HEK293T (cell line): ENCODE data around the gene AOAH.

ENCODE experiments used
- ARNT ChIP-seq: fragments of 450-650 bp; IDR thresholded peaks from 2 replicates; pipeline ENCODE4 v1.6.1; 2017; ENCODE audit warnings: mild to moderate bottlenecking
- BHLHE40 ChIP-seq: fragments of 450-650 bp; IDR thresholded peaks from 2 replicates; pipeline ENCODE4 v1.6.1; 2016; ENCODE audit warnings: mild to moderate bottlenecking, moderate library complexity, borderline replicate concordance
- CTBP1 ChIP-seq: fragments of 450-650 bp; IDR thresholded peaks from 2 replicates; pipeline ENCODE4 v1.6.1; 2016; ENCODE audit warnings: borderline replicate concordance
- ELF4 ChIP-seq: fragments of 450-650 bp; IDR thresholded peaks from 2 replicates; pipeline ENCODE4 v1.6.1; 2017; ENCODE audit warnings: antibody characterized with exemption
- FOXA1 ChIP-seq: fragments of 450-650 bp; IDR thresholded peaks from 2 replicates; pipeline ENCODE4 v1.6.1; 2016; ENCODE audit warnings: mild to moderate bottlenecking
- FOXK2 ChIP-seq: fragments of 450-650 bp; IDR thresholded peaks from 2 replicates; pipeline ENCODE4 v1.6.1; 2016; ENCODE audit warnings: mild to moderate bottlenecking
- FOXM1 ChIP-seq: fragments of 450-650 bp; IDR thresholded peaks from 2 replicates; pipeline ENCODE4 v1.6.1; 2017; ENCODE audit warnings: mild to moderate bottlenecking, borderline replicate concordance
- HDGF ChIP-seq: fragments of 450-650 bp; IDR thresholded peaks from 2 replicates; pipeline ENCODE4 v1.6.1; 2017; ENCODE audit warnings: antibody characterized with exemption, borderline replicate concordance
- L3MBTL2 ChIP-seq: fragments of 450-650 bp; conservative IDR thresholded peaks from 2 replicates; pipeline ENCODE4 v1.6.1; 2016; ENCODE audit warnings: mild to moderate bottlenecking
- LEF1 ChIP-seq: fragments of 450-650 bp; IDR thresholded peaks from 2 replicates; pipeline ENCODE4 v1.6.1; 2017; ENCODE audit warnings: mild to moderate bottlenecking, borderline replicate concordance
- SP1 ChIP-seq: fragments of 450-650 bp; IDR thresholded peaks from 2 replicates; pipeline ENCODE4 v1.6.1; 2017
- SUZ12 ChIP-seq: fragments of 450-650 bp; IDR thresholded peaks from 2 replicates; pipeline ENCODE4 v1.6.1; 2016; ENCODE audit warnings: mild to moderate bottlenecking
- TARDBP ChIP-seq: fragments of 450-650 bp; IDR thresholded peaks from 2 replicates; pipeline ENCODE4 v1.6.1; 2016
- TF ChIP-seq, protein P1 (sequence below): fragments of 450-650 bp; IDR thresholded peaks from 2 replicates; pipeline ENCODE4 v1.6.1; 2016

DNA sequence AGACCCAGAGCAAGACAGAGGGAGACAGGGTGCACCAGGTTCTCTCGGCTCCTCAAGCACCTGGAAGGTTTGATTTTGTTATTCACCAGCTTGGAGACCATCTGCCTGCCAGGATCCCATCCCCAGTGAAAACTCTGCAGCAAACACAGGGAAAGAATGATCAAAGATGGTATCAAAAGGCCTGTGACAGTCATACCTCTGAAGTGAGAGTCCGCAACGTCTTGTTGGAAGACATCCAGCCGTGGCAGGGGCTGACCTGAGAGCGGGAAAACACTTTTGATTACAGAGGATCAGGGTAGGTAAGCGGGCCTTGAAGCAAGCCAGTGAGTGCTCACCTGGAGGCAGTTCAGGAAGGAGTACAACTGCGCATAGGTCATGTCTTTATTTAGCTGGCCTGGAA is 192.3 kb downstream of the AOAH start:
- TF ChIP-seq SUZ12, result no peak
- TF ChIP-seq ARNT, result no peak
- no peak for TF ChIP-seq FOXA1
- TF ChIP-seq SP1, result no peak
- TF ChIP-seq TARDBP, result no peak
- TF ChIP-seq BHLHE40, result no peak
- no peak for TF ChIP-seq FOXK2
- no peak for TF ChIP-seq ELF4
- TF ChIP-seq LEF1, result no peak
- TF ChIP-seq, protein P1, sequence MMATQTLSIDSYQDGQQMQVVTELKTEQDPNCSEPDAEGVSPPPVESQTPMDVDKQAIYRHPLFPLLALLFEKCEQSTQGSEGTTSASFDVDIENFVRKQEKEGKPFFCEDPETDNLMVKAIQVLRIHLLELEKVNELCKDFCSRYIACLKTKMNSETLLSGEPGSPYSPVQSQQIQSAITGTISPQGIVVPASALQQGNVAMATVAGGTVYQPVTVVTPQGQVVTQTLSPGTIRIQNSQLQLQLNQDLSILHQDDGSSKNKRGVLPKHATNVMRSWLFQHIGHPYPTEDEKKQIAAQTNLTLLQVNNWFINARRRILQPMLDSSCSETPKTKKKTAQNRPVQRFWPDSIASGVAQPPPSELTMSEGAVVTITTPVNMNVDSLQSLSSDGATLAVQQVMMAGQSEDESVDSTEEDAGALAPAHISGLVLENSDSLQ, result no peak
- TF ChIP-seq CTBP1, result no peak
- TF ChIP-seq HDGF, result no peak
- TF ChIP-seq L3MBTL2, result no peak
- TF ChIP-seq FOXM1, result no peak
